Measurements from ENCODE around the gene NRXN2.

GRCh38 chr11:64605244-64605560 is 117.8 kb downstream of the NRXN2 start:
- TF ChIP-seq CTCF (IDR thresholded peaks at IDR 0.05) (no peak), POLR2A (IDR thresholded peaks at IDR 0.05) (no peak)

All from heart left ventricle (tissue), 13 donors.